IMR-90 (cell line): ENCODE results near the gene GRPEL2. TPM values are rescaled to one million over a fixed set of nuclear protein-coding genes. Genes with fewer than 3 reads are reported as not detected.
A peak's percentile ranks its signal among the peaks of the same experiment; 100 is the strongest.

Experiments used
- ATAC-seq: fragments of 200-7000 bp; cut with Tn5 transposase; 2 replicates; pipeline ENCODE4 v1.9.1; 2020; ENCODE audit warnings: low read depth, mild to moderate bottlenecking, moderate library complexity
- BruUV-seq: library from RNA; stranded (reverse); fragments of 400-500 nt; replicated peaks from 2 replicates; lab custom pipeline; 2021; lab: Mats Ljungman, UMichigan
- CTCF ChIA-PET: fragments of 300-600 bp; formaldehyde crosslinking; extraction: SDS; loops from one replicate; lab custom pipeline; 2021; ENCODE audit warnings: antibody characterized with exemption; lab: Yijun Ruan, JAX
- POLR2A ChIA-PET: fragments of 300-600 bp; sonication (Branson Sonifier 250); formaldehyde crosslinking; loops from one replicate; lab custom pipeline; 2022; ENCODE audit warnings: antibody characterized with exemption; ENCODE audit not compliant: unreplicated experiment; lab: Charles Lee
- DNase-seq: peaks from one replicate; pipeline ENCODE4 v3.0.0; 2013
- H2AFZ ChIP-seq: replicated peaks from 2 replicates; pipeline ENCODE3; 2013; ENCODE audit warnings: low read length, mild to moderate bottlenecking; ENCODE audit not compliant: poor library complexity
- H2AK5ac ChIP-seq: 2 replicates; pipeline ENCODE4 v1.6.1; 2013; ENCODE audit warnings: low read depth, low read length, inconsistent platforms
- H2AK9ac ChIP-seq: replicated peaks from 2 replicates; pipeline ENCODE3; 2013; ENCODE audit warnings: mild to moderate bottlenecking, low read depth, low read length, moderate library complexity; ENCODE audit not compliant: poor library complexity
- H2BK120ac ChIP-seq: 2 replicates; pipeline ENCODE4 v1.6.1; 2013; ENCODE audit warnings: low read depth, low read length, inconsistent platforms
- H2BK15ac ChIP-seq: 3 replicates; pipeline ENCODE4 v1.6.1; 2013; ENCODE audit warnings: low read depth, low read length, inconsistent platforms
- H2BK20ac ChIP-seq: 2 replicates; pipeline ENCODE4 v1.6.1; 2013; ENCODE audit warnings: low read depth, mild to moderate bottlenecking, inconsistent platforms, low read length, moderate library complexity
- H2BK5ac ChIP-seq: 2 replicates; pipeline ENCODE4 v1.6.1; 2013; ENCODE audit warnings: mild to moderate bottlenecking, low read depth, low read length, inconsistent platforms; ENCODE audit not compliant: poor library complexity, severe bottlenecking
- H3K14ac ChIP-seq: replicated peaks from 2 replicates; pipeline ENCODE4 v1.6.1; 2013; ENCODE audit warnings: low read depth, low read length, inconsistent platforms
- H3K18ac ChIP-seq: 2 replicates; pipeline ENCODE4 v1.6.1; 2013; ENCODE audit warnings: low read depth, low read length, control low read depth
- H3K23ac ChIP-seq: 2 replicates; pipeline ENCODE4 v1.6.1; 2013; ENCODE audit warnings: low read depth, low read length, inconsistent platforms
- H3K27ac ChIP-seq: 2 replicates; pipeline ENCODE4 v1.5.1; 2013; ENCODE audit warnings: mild to moderate bottlenecking, control low read depth, low read length; ENCODE audit not compliant: insufficient read depth
- H3K27me3 ChIP-seq: 2 replicates; pipeline ENCODE4 v1.6.1; 2013; ENCODE audit warnings: low read length; ENCODE audit not compliant: control insufficient read depth, insufficient read depth
- H3K36me3 ChIP-seq: 2 replicates; pipeline ENCODE4 v1.6.1; 2013; ENCODE audit warnings: low read length, mixed read lengths; ENCODE audit not compliant: control insufficient read depth, insufficient read depth
- H3K4ac ChIP-seq: 2 replicates; pipeline ENCODE4 v1.6.1; 2013; ENCODE audit warnings: low read depth, low read length, inconsistent platforms
- H3K4me1 ChIP-seq: 2 replicates; pipeline ENCODE4 v1.6.1; 2013; ENCODE audit warnings: low read length, mixed read lengths; ENCODE audit not compliant: control insufficient read depth, insufficient read depth
- H3K4me2 ChIP-seq: 2 replicates; pipeline ENCODE4 v1.6.1; 2013; ENCODE audit warnings: low read depth, mild to moderate bottlenecking, control low read depth, low read length, moderate library complexity
- H3K4me3 ChIP-seq: 2 replicates; pipeline ENCODE4 v1.5.1; 2013; ENCODE audit warnings: low read depth, mild to moderate bottlenecking, control low read depth, low read length, moderate library complexity; ENCODE audit not compliant: insufficient read depth
- H3K56ac ChIP-seq: 2 replicates; pipeline ENCODE4 v1.6.1; 2013; ENCODE audit warnings: low read length, inconsistent platforms; ENCODE audit not compliant: insufficient read depth; ENCODE audit errors: extremely low read depth
- H3K79me1 ChIP-seq, 2 experiments: 2 replicates each; pipeline ENCODE4 v1.6.1; 2013; ENCODE audit warnings: low read length in 2 of 2, inconsistent platforms in 1 of 2, low read depth in 1 of 2
- H3K9ac ChIP-seq: 2 replicates; pipeline ENCODE4 v1.6.1; 2013; ENCODE audit warnings: low read depth, low read length, control low read depth
- H3K9me1 ChIP-seq: 2 replicates; pipeline ENCODE4 v1.6.1; 2013; ENCODE audit warnings: low read length, inconsistent platforms; ENCODE audit not compliant: insufficient read depth
- H3K9me3 ChIP-seq: 2 replicates; pipeline ENCODE4 v1.6.1; 2013; ENCODE audit warnings: low read length; ENCODE audit not compliant: control insufficient read depth, insufficient read depth
- H4K20me1 ChIP-seq: 2 replicates; pipeline ENCODE4 v1.6.1; 2013; ENCODE audit warnings: low read length, inconsistent platforms; ENCODE audit not compliant: insufficient read depth
- H4K5ac ChIP-seq: 2 replicates; pipeline ENCODE4 v1.6.1; 2013; ENCODE audit warnings: mild to moderate bottlenecking, low read depth, low read length, control low read depth
- H4K8ac ChIP-seq, 2 experiments: 2 replicates each; pipeline ENCODE4 v1.6.1; 2013; ENCODE audit warnings: low read depth in 2 of 2, low read length in 2 of 2, control low read depth in 1 of 2, inconsistent platforms in 1 of 2
- H4K91ac ChIP-seq: 2 replicates; pipeline ENCODE4 v1.6.1; 2013; ENCODE audit warnings: low read depth, low read length, inconsistent platforms; ENCODE audit not compliant: insufficient read depth
- BHLHE40 ChIP-seq: fragments of 150-350 bp; IDR thresholded peaks from 2 replicates; pipeline ENCODE4 v1.6.1; 2016; ENCODE audit warnings: mild to moderate bottlenecking, low read depth, low read length
- CEBPB ChIP-seq: IDR thresholded peaks from 2 replicates; pipeline ENCODE4 v1.6.1; 2012; ENCODE audit warnings: low read depth, low read length, improper control_type of control experiment
- CHD1 ChIP-seq: IDR thresholded peaks from 2 replicates; pipeline ENCODE4 v1.6.1; 2012; ENCODE audit warnings: low read depth, low read length, improper control_type of control experiment
- MAFK ChIP-seq: IDR thresholded peaks from 2 replicates; pipeline ENCODE4 v1.6.1; 2012; ENCODE audit warnings: low read depth, low read length, improper control_type of control experiment
- MAZ ChIP-seq: IDR thresholded peaks from 2 replicates; pipeline ENCODE4 v1.6.1; 2012; ENCODE audit warnings: low read depth, mild to moderate bottlenecking, low read length, improper control_type of control experiment, moderate library complexity, borderline replicate concordance
- MXI1 ChIP-seq: IDR thresholded peaks from 2 replicates; pipeline ENCODE4 v1.6.1; 2012; ENCODE audit warnings: low read depth, mild to moderate bottlenecking, low read length, moderate library complexity, borderline replicate concordance
- NFE2L2 ChIP-seq: fragments of 150-350 bp; IDR thresholded peaks from 2 replicates; pipeline ENCODE4 v1.6.1; 2016; ENCODE audit warnings: low read depth, mild to moderate bottlenecking, low read length
- POLR2A ChIP-seq: IDR thresholded peaks from 2 replicates; pipeline ENCODE4 v1.6.1; 2012; ENCODE audit warnings: mild to moderate bottlenecking, low read depth, low read length
- RAD21 ChIP-seq: IDR thresholded peaks from 2 replicates; pipeline ENCODE4 v1.6.1; 2012; ENCODE audit warnings: low read length, improper control_type of control experiment
- RCOR1 ChIP-seq: IDR thresholded peaks from 2 replicates; pipeline ENCODE4 v1.6.1; 2012; ENCODE audit warnings: mild to moderate bottlenecking, low read length, improper control_type of control experiment; ENCODE audit not compliant: insufficient replicate concordance
- RFX5 ChIP-seq: IDR thresholded peaks from 2 replicates; pipeline ENCODE4 v1.8.0; 2012; ENCODE audit warnings: low read depth, mild to moderate bottlenecking, low read length, moderate library complexity
- WGBS, 2 experiments: methylation state at CpG; one replicate each; pipeline versions ENCODE4 v1.1.5 to v1.1.7; 2013; ENCODE audit warnings: missing lambda C conversion rate in 2 of 2; ENCODE audit not compliant: insufficient read length in 1 of 2; ENCODE audit errors: extremely low coverage in 2 of 2; 5-methylcytosine and 5-hydroxymethylcytosine counted together
- dilution Hi-C: fragments of 300-500 bp; cut with HindIII; formaldehyde crosslinking; loops from one replicate; pipeline ENCODE4 v1.14.3; 2018; ENCODE audit warnings: low sequenced_read_pairs; ENCODE audit not compliant: unreplicated experiment
- in situ Hi-C: fragments of 300-500 bp; cut with MboI; formaldehyde crosslinking; loops from 3 replicates; pipeline ENCODE4 v1.14.3; 2019; ENCODE audit warnings: low sequenced_read_pairs, inconsistent platforms, mixed read lengths
- intact Hi-C: fragments of 100-400 bp; cut with micrococcal nuclease; formaldehyde crosslinking; loops from 2 replicates; pipeline ENCODE4 v1.10.0; 2022
- polyA plus RNA-seq, 3 experiments: library from polyadenylated mRNA; depleted of rRNA; stranded (reverse); fragments of >200 nt; gene quantifications; 2 replicates each; pipeline ENCODE4 v1.2.3, GENCODE V29; 2012; ENCODE audit warnings: low replicate concordance in 1 of 3
- total RNA-seq: library from RNA; depleted of rRNA; stranded (reverse); fragments of >200 nt; gene quantifications from 2 replicates; pipeline ENCODE4 v1.2.3, GENCODE V29; 2012
- TF ChIP-seq, protein P1 (sequence below): conservative IDR thresholded peaks from 2 replicates; pipeline ENCODE4 v1.5.1; 2012; ENCODE audit warnings: mild to moderate bottlenecking, low read depth, low read length, improper control_type of control experiment
- TF ChIP-seq, protein P2 (sequence below): fragments of 150-350 bp; IDR thresholded peaks from 2 replicates; pipeline ENCODE4 v1.6.1; 2016; ENCODE audit warnings: low read depth, mild to moderate bottlenecking, low read length, moderate library complexity, borderline replicate concordance

Gene GRPEL2
- total and polyA plus RNA-seq, 2 of the 4 experiments (the other 2 are of a cell fraction), result 6.2 to 18.1 TPM

GRCh38 chr5:149367249-149367971 is 22.1 kb downstream of the GRPEL2 start (continued):
- TF ChIP-seq RAD21 (peak; percentile 83), NFE2L2 (no peak)

- Histone ChIP-seq H3K4me3 (no peak overlapping the region), H3K9me3 (no peaks in the 10 kb centered on the region), H3K27me3 (no peaks in the 10 kb centered on the region), H3K4ac (no peak overlapping the region), H2AK9ac (no peak overlapping the region), H3K36me3 (no peaks in the 10 kb centered on the region), H3K9ac (no peak overlapping the region), H3K9me1 (peaks cover 5% of the 10 kb centered on the region; the same call in 1 of the 2 replicates), H3K56ac (no peak overlapping the region), H3K4me2 (no peak overlapping the region), H4K91ac (no peak overlapping the region), H3K14ac (no peak overlapping the region), H2BK15ac (no peak overlapping the region), H2BK20ac (no peak overlapping the region), H3K23ac (no peak overlapping the region), H3K79me1 (no peaks in the 10 kb centered on the region; a peak in 1 of 4 replicates), H2AK5ac (no peak overlapping the region), H4K8ac (peak overlapping the region in 1 of 2 experiments; percentile 60; a peak in 1 of 4 replicates), H3K4me1 (0 out of 2 replicates have a peak, but pooled peaks cover 2% of the 10 kb centered on the region), H2BK120ac (no peak overlapping the region), H4K5ac (no peak overlapping the region), H2BK5ac (no peak overlapping the region), H4K20me1 (no peaks in the 10 kb centered on the region), H2AFZ (peak overlapping the region; percentile 81), H3K18ac (no peak overlapping the region), H3K27ac (no peak overlapping the region)
- in situ Hi-C loops (no loop called here), dilution Hi-C loops (no loop called here), intact Hi-C loops (loop anchor here (1.0 to 5.0 kb wide), 4 partner anchors 66 to 249 kb away; no protein-coding TSS in a partner anchor)
- DNase-seq (no peak), ATAC-seq (no peak)
- WGBS, 2 experiments, result 88% methylated on average over 15 of the region's 22 CpGs; no CpG with 5 or more reads in 1 of the 2 experiments
- CTCF ChIA-PET, result interaction anchor here (0.6 to 2.3 kb wide), 13 partner anchors 10 to 197 kb away, joined by 3 to 14 read pairs (median 4); partner anchors contain the start of gene PCYOX1L
- POLR2A ChIA-PET, result no interaction called here
- BruUV-seq, result no TSS peak
- TF ChIP-seq CHD1 (no peak), MAFK (no peak), MXI1 (no peak), RCOR1 (no peak), BHLHE40 (no peak), CEBPB (no peak), POLR2A (no peak), MAZ (no peak), RAD21 (no peak), RFX5 (no peak)
- TF ChIP-seq, protein P1, sequence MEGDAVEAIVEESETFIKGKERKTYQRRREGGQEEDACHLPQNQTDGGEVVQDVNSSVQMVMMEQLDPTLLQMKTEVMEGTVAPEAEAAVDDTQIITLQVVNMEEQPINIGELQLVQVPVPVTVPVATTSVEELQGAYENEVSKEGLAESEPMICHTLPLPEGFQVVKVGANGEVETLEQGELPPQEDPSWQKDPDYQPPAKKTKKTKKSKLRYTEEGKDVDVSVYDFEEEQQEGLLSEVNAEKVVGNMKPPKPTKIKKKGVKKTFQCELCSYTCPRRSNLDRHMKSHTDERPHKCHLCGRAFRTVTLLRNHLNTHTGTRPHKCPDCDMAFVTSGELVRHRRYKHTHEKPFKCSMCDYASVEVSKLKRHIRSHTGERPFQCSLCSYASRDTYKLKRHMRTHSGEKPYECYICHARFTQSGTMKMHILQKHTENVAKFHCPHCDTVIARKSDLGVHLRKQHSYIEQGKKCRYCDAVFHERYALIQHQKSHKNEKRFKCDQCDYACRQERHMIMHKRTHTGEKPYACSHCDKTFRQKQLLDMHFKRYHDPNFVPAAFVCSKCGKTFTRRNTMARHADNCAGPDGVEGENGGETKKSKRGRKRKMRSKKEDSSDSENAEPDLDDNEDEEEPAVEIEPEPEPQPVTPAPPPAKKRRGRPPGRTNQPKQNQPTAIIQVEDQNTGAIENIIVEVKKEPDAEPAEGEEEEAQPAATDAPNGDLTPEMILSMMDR, result no peak
- TF ChIP-seq, protein P2, sequence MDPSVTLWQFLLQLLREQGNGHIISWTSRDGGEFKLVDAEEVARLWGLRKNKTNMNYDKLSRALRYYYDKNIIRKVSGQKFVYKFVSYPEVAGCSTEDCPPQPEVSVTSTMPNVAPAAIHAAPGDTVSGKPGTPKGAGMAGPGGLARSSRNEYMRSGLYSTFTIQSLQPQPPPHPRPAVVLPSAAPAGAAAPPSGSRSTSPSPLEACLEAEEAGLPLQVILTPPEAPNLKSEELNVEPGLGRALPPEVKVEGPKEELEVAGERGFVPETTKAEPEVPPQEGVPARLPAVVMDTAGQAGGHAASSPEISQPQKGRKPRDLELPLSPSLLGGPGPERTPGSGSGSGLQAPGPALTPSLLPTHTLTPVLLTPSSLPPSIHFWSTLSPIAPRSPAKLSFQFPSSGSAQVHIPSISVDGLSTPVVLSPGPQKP, result no peak
Measured at GRCh38 chr5:149367972-149368645, 22.8 kb downstream of the GRPEL2 start.
